AG08396 (cell line): ENCODE results near the gene KIF26A.
"Not testable (repeated sequence)": the region's sequence is repeated elsewhere in the genome, so short reads cannot be mapped to it uniquely, and the experiment has no call there.

Experiments used
- DNase-seq: peaks from one replicate; pipeline ENCODE4 v3.0.0; 2012; ENCODE audit warnings: low spot score, mixed read lengths

KIF26A gene

GRCh38 chr14:104192146-104192882, 53.9 kb downstream of the KIF26A start:
- no peak for DNase-seq

GRCh38 chr14:104192883-104193245, 54.5 kb downstream of the KIF26A start:
- no peak for DNase-seq

- no peak for DNase-seq
Measured at GRCh38 chr14:104194016-104194415, 55.6 kb downstream of the KIF26A start.

GRCh38 chr14:104194716-104195115, 56.3 kb downstream of the KIF26A start:
- DNase-seq = no peak

GRCh38 chr14:104195361-104195760, 57.0 kb downstream of the KIF26A start:
- no peak for DNase-seq

GRCh38 chr14:104195878-104196277, 57.5 kb downstream of the KIF26A start:
- DNase-seq = no peak

- DNase-seq = no peak
Measured at GRCh38 chr14:104196461-104197140, 58.2 kb downstream of the KIF26A start.

- no peak for DNase-seq
Measured at GRCh38 chr14:104197449-104198247, 59.3 kb downstream of the KIF26A start.

- DNase-seq = no peak
Measured at GRCh38 chr14:104199266-104199895, 61.0 kb downstream of the KIF26A start.

- DNase-seq = no peak
Measured at GRCh38 chr14:104200106-104200505, 61.7 kb downstream of the KIF26A start.

GRCh38 chr14:104200591-104200990, 62.2 kb downstream of the KIF26A start:
- no peak for DNase-seq

- no peak for DNase-seq
Measured at GRCh38 chr14:104201063-104201462, 62.7 kb downstream of the KIF26A start.

- no peak for DNase-seq
Measured at GRCh38 chr14:104201496-104201895, 63.1 kb downstream of the KIF26A start.

GRCh38 chr14:104202259-104203070, 64.1 kb downstream of the KIF26A start:
- DNase-seq = no peak

- DNase-seq = no peak
Measured at GRCh38 chr14:104203071-104203425, 64.7 kb downstream of the KIF26A start.

- DNase-seq = no peak
Measured at GRCh38 chr14:104204660-104205149, 66.3 kb downstream of the KIF26A start.

- DNase-seq = no peak
Measured at GRCh38 chr14:104205781-104206180, 67.4 kb downstream of the KIF26A start.

GRCh38 chr14:104206281-104206904, 68.0 kb downstream of the KIF26A start:
- no peak for DNase-seq

GRCh38 chr14:104207142-104208014, 69.0 kb downstream of the KIF26A start:
- DNase-seq = no peak

- not testable (repeated sequence) for DNase-seq
Measured at GRCh38 chr14:104208015-104208295, 69.6 kb downstream of the KIF26A start.
